ENCODE results near the gene KIAA0825.

- TF ChIP-seq CTCF (IDR thresholded peaks at IDR 0.05; ENCODE audit: low read depth, low read length, poor library complexity, severe bottlenecking) (no peak), EZH2phosphoT487 (IDR thresholded peaks at IDR 0.05; ENCODE audit: borderline replicate concordance, low read length) (no peak)
Measured at GRCh38 chr5:94661086-94661485, 42.7 kb upstream of the KIAA0825 start.
